Peyer's patch (tissue), 4 donors: ENCODE results near the gene SYNE2.
"Not testable (repeated sequence)": the region's sequence is repeated elsewhere in the genome, so short reads cannot be mapped to it uniquely, and the experiment has no call there.

Source experiments
- POLR2A ChIP-seq, 2 donors: fragments of 450-650 bp; IDR thresholded peaks; one replicate each; pipeline ENCODE4 v1.5.1; 2017; ENCODE audit warnings: antibody characterized with exemption in 2 of 2, mild to moderate bottlenecking in 2 of 2, moderate library complexity in 2 of 2
- TF ChIP-seq, protein P1 (sequence below), 6 experiments: fragments of 450-650 bp in 4 of 6; fragments of 200-600 bp in 2 of 6; sonication (generic) in 1 of 6; IDR thresholded peaks; one replicate each; pipeline ENCODE4 v1.5.1; 2017 to 2019; ENCODE audit warnings: antibody characterized with exemption in 6 of 6, mild to moderate bottlenecking in 3 of 6, moderate library complexity in 1 of 6

DNA sequence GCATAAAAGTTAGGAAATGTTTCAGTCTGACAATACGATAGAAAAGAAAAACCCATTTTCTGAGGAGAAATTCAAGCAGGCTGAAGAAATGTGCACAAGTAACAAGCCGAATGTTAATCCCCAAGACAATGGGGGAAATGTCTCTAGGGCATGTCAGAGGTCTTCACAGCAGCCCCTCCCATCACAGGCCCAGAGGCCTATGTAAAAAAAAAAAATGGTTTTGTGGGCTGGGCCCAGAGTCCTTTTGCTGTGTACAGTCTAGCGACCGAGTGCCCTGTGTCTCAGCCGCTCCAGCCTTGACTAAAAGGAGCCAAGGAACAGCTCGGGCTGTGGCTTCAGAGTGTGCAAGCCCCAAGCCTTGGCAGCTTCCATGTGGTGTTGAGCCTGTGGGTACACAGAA lies 190.5 kb downstream of the SYNE2 start:
- TF ChIP-seq, protein P1, sequence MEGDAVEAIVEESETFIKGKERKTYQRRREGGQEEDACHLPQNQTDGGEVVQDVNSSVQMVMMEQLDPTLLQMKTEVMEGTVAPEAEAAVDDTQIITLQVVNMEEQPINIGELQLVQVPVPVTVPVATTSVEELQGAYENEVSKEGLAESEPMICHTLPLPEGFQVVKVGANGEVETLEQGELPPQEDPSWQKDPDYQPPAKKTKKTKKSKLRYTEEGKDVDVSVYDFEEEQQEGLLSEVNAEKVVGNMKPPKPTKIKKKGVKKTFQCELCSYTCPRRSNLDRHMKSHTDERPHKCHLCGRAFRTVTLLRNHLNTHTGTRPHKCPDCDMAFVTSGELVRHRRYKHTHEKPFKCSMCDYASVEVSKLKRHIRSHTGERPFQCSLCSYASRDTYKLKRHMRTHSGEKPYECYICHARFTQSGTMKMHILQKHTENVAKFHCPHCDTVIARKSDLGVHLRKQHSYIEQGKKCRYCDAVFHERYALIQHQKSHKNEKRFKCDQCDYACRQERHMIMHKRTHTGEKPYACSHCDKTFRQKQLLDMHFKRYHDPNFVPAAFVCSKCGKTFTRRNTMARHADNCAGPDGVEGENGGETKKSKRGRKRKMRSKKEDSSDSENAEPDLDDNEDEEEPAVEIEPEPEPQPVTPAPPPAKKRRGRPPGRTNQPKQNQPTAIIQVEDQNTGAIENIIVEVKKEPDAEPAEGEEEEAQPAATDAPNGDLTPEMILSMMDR (IDR thresholded peaks at IDR 0.05): not testable (repeated sequence)
- not testable (repeated sequence) for TF ChIP-seq POLR2A (IDR thresholded peaks at IDR 0.05)
